Measurements from ENCODE around the gene RCC1.

GRCh38 chr1:28573564-28573963, 67.7 kb downstream of the RCC1 start:
- TF ChIP-seq POLR2A (IDR thresholded peaks at IDR 0.05) = no peak
- no peak for TF ChIP-seq CTCF (IDR thresholded peaks at IDR 0.05)
